ENCODE results near the gene DDX23. TPM values are rescaled to one million over a fixed set of nuclear protein-coding genes. Genes with fewer than 3 reads are reported as not detected.

DDX23 gene
- total RNA-seq, 3 donors from 2014 or later: 70.0 to 105 (median 91.0) TPM

GRCh38 chr12:48816143-48816854 lies 35.7 kb downstream of the DDX23 start:
- peaks cover 18% of the 10 kb centered on the region for H3K4me1 ChIP-seq (ENCODE audit: low read depth)
- H3K9me3 ChIP-seq: no peaks in the 10 kb centered on the region
- H3K36me3 ChIP-seq (ENCODE audit: low read depth): no peaks in the 10 kb centered on the region
- no peak overlapping the region for H3K4me3 ChIP-seq
- TF ChIP-seq CTCF (IDR thresholded peaks at IDR 0.05): no peak
- DNase-seq (peak in 1 of 3 donors; percentile 80), ATAC-seq (peak; percentile 3)
- intact Hi-C loops (cut with DNase I, micrococcal nuclease): no loop called here

GRCh38 chr12:48815126-48816110 lies 36.5 kb downstream of the DDX23 start:
- ATAC-seq: peak; percentile 84
- Histone ChIP-seq H3K4me1 (ENCODE audit: low read depth) (peaks cover 25% of the 10 kb centered on the region), H3K9me3 (no peaks in the 10 kb centered on the region), H3K4me3 (peak overlapping the region; percentile 63), H3K36me3 (ENCODE audit: low read depth) (no peaks in the 10 kb centered on the region)
- DNase-seq: peak; percentile 86 to 87 (median 87)
- TF ChIP-seq CTCF (IDR thresholded peaks at IDR 0.05): no peak
- intact Hi-C loops (cut with DNase I, micrococcal nuclease): no loop called here

- TF ChIP-seq CTCF (IDR thresholded peaks at IDR 0.05): peak; percentile 100
- H3K4me3 ChIP-seq: peak overlapping the region; percentile 63
- peak; percentile 91 to 96 (median 95) for DNase-seq
- intact Hi-C loops (cut with DNase I, micrococcal nuclease): no loop called here
- peaks cover 25% of the 10 kb centered on the region for H3K4me1 ChIP-seq (ENCODE audit: low read depth)
- H3K9me3 ChIP-seq: no peaks in the 10 kb centered on the region
- ATAC-seq: peak; percentile 87
- H3K36me3 ChIP-seq (ENCODE audit: low read depth): no peaks in the 10 kb centered on the region
Measured at GRCh38 chr12:48814262-48815125, 37.5 kb downstream of the DDX23 start.

GRCh38 chr12:48813465-48814261 lies 38.3 kb downstream of the DDX23 start:
- Histone ChIP-seq H3K9me3 (no peaks in the 10 kb centered on the region), H3K4me3 (peak overlapping the region; percentile 63), H3K36me3 (ENCODE audit: low read depth) (no peaks in the 10 kb centered on the region), H3K4me1 (ENCODE audit: low read depth) (peaks cover 25% of the 10 kb centered on the region)
- DNase-seq (peak in 1 of 3 donors; percentile 35), ATAC-seq (no peak)
- no peak for TF ChIP-seq CTCF (IDR thresholded peaks at IDR 0.05)
- intact Hi-C loops (cut with DNase I, micrococcal nuclease): no loop called here
